ENCODE results near the gene NR6A1.

Gene NR6A1

GRCh38 chr9:124526174-124526573 is 244.9 kb downstream of the NR6A1 start:
- no peak for DNase-seq (ENCODE audit: low spot score)

GRCh38 chr9:124522121-124523098 is 248.7 kb downstream of the NR6A1 start:
- no peak for DNase-seq (ENCODE audit: low spot score)

DNA sequence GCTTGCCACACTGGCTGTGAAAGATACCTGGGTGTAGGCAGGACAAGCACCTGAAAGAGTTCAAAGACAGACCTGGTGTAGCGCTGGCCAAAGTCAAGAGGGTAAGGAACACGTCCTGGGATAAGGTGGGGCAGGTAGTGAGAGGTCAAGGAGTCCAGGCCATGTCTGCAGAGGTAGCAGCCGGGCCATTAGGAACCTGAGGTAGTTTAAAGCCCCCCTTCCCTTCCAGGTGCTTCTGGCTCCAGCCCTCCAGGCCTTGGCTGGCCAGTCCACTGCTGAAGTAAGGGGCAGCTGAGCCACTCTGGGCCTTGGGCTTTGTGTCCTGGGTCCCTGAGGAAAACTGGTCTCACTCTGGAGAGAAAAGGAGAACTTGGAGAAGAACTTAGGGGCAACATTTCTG is 250.0 kb downstream of the NR6A1 start:
- DNase-seq (ENCODE audit: low spot score): no peak

GRCh38 chr9:124520206-124520596 is 250.9 kb downstream of the NR6A1 start:
- DNase-seq (ENCODE audit: low spot score): no peak

- DNase-seq (ENCODE audit: low spot score): no peak
Observed at GRCh38 chr9:124518116-124518515, 253.0 kb downstream of the NR6A1 start.

DNA sequence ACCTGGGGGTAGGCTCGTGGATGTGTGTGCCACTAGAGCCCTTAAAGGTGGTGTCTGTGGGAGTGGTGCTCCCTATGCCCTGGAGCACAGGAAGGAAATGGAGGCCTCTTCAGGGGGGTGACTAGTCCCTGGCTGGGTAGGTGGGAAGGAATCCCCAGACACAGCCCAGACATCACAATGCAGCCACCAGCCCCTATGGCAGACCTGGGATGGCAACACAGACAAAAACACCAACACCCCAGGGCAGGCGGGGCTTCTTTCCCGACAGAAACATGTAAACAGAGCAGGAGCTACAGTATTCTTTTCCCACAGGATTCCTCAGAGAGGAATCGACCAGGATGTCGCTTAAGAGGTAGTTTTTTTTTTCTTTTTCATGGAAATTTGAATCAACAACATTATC is 253.5 kb downstream of the NR6A1 start:
- no peak for DNase-seq (ENCODE audit: low spot score)

DNA sequence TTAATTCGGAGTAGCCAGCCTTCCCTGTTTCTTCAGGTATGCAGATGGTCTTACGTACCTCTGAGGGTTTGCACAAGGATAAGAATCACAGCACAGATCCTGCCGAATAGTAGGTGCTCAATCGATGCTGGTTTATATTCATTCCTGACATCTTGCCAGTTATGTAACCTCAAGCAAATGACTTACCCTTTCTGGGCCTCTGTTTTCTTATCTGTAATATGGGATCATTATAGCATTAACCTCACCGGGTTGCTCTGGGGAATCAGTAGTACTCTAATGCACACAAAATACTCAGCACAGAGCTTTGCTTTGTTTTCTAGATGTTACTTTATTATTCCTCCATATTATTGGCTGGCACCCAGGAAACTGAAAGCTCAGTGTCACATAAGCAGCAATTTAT is 256.2 kb downstream of the NR6A1 start:
- no peak for DNase-seq (ENCODE audit: low spot score)

DNA sequence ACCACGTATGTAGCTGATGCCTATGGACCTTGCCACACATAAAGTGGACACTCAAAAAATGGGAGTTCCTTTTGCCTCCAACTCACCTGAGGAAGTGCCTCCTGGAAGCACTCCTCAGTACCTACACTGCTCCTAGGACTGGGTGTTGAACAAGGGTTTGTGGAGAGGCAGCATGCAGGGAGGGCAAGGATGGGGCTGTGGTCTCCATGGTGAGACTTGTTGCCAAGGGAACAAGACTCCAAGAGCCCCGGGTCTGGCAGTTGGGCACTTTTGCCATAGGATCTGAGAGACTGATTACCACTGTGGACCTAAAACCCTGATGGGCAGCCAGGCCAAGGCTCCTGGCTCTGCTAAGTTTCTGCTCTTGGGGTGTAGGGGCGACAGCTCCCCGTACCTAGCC is 257.0 kb downstream of the NR6A1 start:
- DNase-seq (ENCODE audit: low spot score): no peak

- DNase-seq (ENCODE audit: low spot score): no peak
Observed at GRCh38 chr9:124513376-124513994, 257.6 kb downstream of the NR6A1 start.

GRCh38 chr9:124512806-124513204 is 258.3 kb downstream of the NR6A1 start:
- no peak for DNase-seq (ENCODE audit: low spot score)

- DNase-seq (ENCODE audit: low spot score): no peak
Observed at GRCh38 chr9:124511891-124512805, 259.0 kb downstream of the NR6A1 start.

DNA sequence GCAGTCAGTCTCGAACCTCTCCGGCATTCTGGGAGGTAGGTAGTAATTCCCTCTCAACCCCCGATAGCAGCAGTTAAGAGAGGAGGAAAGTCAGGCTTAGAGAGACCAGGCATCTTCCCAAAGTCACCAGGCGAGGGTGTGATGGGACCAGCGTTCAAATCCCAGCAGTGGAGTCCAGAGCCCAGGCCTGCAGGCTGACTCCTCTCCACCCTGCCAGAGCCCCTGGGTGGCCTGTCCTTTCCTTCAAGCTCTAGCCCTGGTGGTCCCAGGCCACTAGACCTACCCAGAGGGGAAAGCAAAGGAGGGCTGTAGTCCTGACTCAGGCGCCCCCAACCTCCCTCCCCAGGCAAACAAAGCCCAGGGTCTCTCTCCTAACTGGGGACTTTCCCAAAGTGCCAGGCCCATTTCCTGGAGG is 259.7 kb downstream of the NR6A1 start:
- DNase-seq (ENCODE audit: low spot score): peak; percentile 15

- DNase-seq (ENCODE audit: low spot score): peak; percentile 9
Observed at GRCh38 chr9:124510650-124511425, 260.3 kb downstream of the NR6A1 start.

GRCh38 chr9:124507880-124508423 is 263.2 kb downstream of the NR6A1 start:
- no peak for DNase-seq (ENCODE audit: low spot score)

GRCh38 chr9:124506931-124507879 is 263.9 kb downstream of the NR6A1 start, which contains the start of gene NR5A1:
TSS of gene NR5A1 (minus strand) at chr9:124507399. CDS start at chr9:124503395, 4,004 bp downstream.
- DNase-seq (ENCODE audit: low spot score): no peak

- DNase-seq (ENCODE audit: low spot score): no peak
Observed at GRCh38 chr9:124506433-124506832, 264.7 kb downstream of the NR6A1 start.

DNA sequence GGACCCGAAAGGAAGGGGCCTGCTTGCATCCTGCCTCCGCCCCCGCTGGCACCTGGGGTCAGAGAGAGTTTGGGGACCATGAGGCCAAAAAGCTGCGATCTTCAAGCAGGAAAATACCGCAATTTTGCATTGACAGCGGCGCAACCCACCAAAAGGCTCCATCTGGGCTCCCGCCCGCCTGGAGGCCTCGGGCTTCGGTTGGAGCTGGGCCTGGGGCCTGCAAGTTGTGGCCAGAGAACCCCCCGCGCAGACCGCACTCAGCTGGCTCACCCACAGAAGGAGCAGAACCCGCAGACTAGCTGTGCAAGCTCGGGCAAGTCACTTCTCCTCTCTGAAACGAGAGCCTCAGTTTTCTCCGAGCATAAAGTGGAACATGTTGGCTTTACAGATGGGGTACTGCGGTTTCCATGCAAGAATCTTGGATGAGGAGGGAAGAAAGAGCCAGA is 265.2 kb downstream of the NR6A1 start:
- no peak for DNase-seq (ENCODE audit: low spot score)

DNA sequence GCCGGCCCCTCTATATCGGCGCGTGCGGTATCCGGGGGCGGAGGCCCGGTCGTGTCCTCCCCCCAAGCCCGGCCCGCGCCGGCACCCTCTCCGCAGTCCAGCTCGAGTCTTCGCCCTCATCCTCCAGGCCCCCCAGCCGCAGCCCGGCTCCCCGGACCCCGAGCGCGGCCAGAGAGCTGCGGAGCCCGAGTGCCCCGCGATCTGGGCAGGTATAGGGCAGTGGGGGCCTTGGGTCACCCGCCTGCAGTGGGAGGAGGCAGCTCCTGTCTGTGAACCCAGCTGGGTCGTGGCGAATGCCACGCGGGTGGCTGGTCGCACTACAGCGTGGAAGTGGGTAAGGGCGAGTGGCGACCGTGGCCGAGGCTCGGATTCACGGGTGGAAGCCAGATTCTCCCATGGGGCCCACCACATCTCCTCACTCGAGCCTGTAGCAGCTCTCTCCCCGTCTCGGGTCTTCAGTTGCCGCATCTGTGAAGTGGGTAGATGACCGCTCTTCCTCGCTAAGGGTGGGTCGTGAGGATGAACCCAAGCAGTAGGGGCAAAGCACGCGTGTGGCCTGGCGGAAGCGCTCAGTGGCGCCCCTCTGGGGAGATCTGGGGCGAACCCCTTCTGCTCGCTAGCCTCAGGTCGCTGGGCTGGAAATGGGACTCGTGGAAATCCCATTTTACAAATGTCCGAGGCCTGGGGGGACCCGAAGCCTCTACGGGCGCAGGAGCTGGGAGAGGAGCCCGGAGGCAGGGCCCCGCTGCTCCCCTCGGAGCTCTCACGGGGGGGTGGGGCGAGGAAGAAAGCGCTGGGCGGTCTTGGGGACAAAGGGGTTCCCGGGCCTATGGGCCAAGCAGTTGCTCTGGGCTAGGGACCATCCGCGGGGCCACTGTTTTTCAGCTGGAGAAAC is 265.9 kb downstream of the NR6A1 start:
- no peak for DNase-seq (ENCODE audit: low spot score)

GRCh38 chr9:124504530-124505005 is 266.5 kb downstream of the NR6A1 start:
- DNase-seq (ENCODE audit: low spot score): no peak

All from kidney tubule cell (primary cell).